Activated T-cell treated with anti-CD3 and anti-CD28 coated beads, Interleukin-2, amount 50 U/mL, for 72 hours (primary cell): ENCODE measurements around the gene DPEP2. TPM values are rescaled to one million over a fixed set of nuclear protein-coding genes. Genes with fewer than 3 reads are reported as not detected.
"Not testable (repeated sequence)": the region's sequence is repeated elsewhere in the genome, so short reads cannot be mapped to it uniquely, and the experiment has no call there.

Source experiments
- ATAC-seq, 2 donors: fragments of 150-1000 bp; cut with Tn5 transposase; replicated peaks in 1 of 2; 2 replicates each; pipeline ENCODE4 v1.10.0; 2021; ENCODE audit warnings: moderate library complexity in 2 of 2, mild to moderate bottlenecking in 1 of 2
- DNase-seq, 2 donors: peaks; one replicate each; pipeline ENCODE4 v3.0.0; 2021 to 2022; ENCODE audit warnings: mixed read lengths in 1 of 2
- H3K27ac Mint-ChIP-seq: one replicate; pipeline ENCODE4 v1.8.0; 2022; ENCODE audit warnings: mild to moderate bottlenecking, moderate library complexity, mixed read lengths
- H3K27me3 Mint-ChIP-seq: one replicate; pipeline ENCODE4 v1.8.0; 2022; ENCODE audit warnings: low read depth, mixed read lengths
- H3K36me3 Mint-ChIP-seq, 2 donors: one replicate each; pipeline ENCODE4 v1.8.0; 2022; ENCODE audit warnings: mixed read lengths in 2 of 2, mild to moderate bottlenecking in 1 of 2; ENCODE audit not compliant: insufficient read depth in 2 of 2
- H3K4me1 Mint-ChIP-seq: one replicate; pipeline ENCODE4 v1.8.0; 2022; ENCODE audit warnings: low read depth, mixed read lengths
- H3K4me3 Mint-ChIP-seq, 2 donors: one replicate each; pipeline ENCODE4 v1.8.0; 2022; ENCODE audit warnings: mild to moderate bottlenecking in 2 of 2, mixed read lengths in 2 of 2, moderate library complexity in 2 of 2
- H3K9me3 Mint-ChIP-seq, 2 donors: one replicate each; pipeline ENCODE4 v1.8.0; 2022; ENCODE audit warnings: mixed read lengths in 2 of 2
- total RNA-seq, 2 donors: library from RNA; stranded (reverse); gene quantifications; one replicate each; pipeline ENCODE4 v1.2.3, GENCODE V29; 2022

The DPEP2 gene, protein sequence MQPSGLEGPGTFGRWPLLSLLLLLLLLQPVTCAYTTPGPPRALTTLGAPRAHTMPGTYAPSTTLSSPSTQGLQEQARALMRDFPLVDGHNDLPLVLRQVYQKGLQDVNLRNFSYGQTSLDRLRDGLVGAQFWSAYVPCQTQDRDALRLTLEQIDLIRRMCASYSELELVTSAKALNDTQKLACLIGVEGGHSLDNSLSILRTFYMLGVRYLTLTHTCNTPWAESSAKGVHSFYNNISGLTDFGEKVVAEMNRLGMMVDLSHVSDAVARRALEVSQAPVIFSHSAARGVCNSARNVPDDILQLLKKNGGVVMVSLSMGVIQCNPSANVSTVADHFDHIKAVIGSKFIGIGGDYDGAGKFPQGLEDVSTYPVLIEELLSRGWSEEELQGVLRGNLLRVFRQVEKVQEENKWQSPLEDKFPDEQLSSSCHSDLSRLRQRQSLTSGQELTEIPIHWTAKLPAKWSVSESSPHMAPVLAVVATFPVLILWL
- 10 to 100 TPM; 11.4 to 11.6 TPM for total RNA-seq

DNA sequence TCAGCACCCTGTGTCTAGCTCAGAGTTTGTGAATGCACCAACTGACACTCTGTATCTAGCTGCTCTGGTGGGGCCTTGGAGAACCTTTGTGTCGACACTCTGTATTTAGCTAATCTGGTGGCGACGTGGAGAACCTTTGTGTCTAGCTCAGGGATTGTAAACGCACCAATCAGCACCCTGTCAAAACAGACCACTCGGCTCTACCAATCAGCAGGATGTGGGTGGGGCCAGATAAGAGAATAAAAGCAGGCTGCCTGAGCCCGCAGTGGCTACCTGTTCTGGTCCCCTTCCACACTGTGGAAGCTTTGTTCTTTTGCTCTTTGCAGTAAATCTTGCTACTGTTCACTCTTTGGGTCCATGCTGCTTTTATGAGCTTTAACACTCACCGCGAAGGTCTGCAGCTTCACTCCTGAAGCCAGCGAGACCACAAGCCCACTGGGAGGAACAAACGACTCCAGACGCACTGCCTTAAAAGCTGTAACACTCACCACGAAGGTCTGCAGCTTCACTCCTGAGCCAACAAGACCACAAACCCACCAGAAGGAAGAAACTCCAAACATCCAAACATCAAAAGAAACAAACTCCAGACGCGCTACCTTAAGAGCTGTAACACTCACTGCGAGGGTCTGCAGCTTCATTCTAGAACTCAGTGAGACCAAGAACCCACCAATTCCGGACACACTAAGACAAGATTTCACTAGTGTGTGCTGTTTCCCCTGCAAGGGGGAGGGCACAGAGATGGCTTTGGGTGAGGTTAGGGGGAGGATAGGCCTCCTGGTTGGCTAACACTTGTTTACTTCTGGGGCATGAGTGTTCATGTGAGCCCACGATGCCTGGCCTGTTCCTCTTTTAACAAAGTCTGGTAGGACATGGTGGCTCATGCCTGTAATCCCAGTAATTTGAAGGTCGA, at the start of gene DPEP2:
DPEP2 (minus strand) TSS at position 706 of the 910 bp plus-strand sequence. CDS start 6,272 bp downstream, outside the sequence.
- peak within 1 kb of the TSS; percentile 81 for H3K27ac Mint-ChIP-seq
- ATAC-seq: peak; percentile 90
- not testable (repeated sequence) for H3K9me3 Mint-ChIP-seq, H3K36me3 Mint-ChIP-seq, H3K27me3 Mint-ChIP-seq
- DNase-seq: peak; percentile 58 to 62
- H3K4me1 Mint-ChIP-seq: peaks cover 64% of the 10 kb centered on the region
- peak within 1 kb of the TSS; percentile 80 to 84 for H3K4me3 Mint-ChIP-seq

GRCh38 chr16:68047987-68048386, 48.7 kb upstream of the DPEP2 start:
- no peak overlapping the region for H3K4me3 Mint-ChIP-seq
- ATAC-seq (no peak), DNase-seq (no peak)
- no peaks in the 10 kb centered on the region for H3K27me3 Mint-ChIP-seq
- no peaks in the 10 kb centered on the region for H3K9me3 Mint-ChIP-seq
- no peaks in the 10 kb centered on the region for H3K4me1 Mint-ChIP-seq
- H3K36me3 Mint-ChIP-seq: peaks cover 0 to 10% of the 10 kb centered on the region in 2 donors
- no peak overlapping the region for H3K27ac Mint-ChIP-seq

- Mint-ChIP-seq H3K9me3 (no peaks in the 10 kb centered on the region), H3K36me3 (peaks cover 0 to 12% of the 10 kb centered on the region in 2 donors)
Measured at GRCh38 chr16:68046106-68046505, 46.8 kb upstream of the DPEP2 start.

GRCh38 chr16:68041783-68042182, 42.5 kb upstream of the DPEP2 start:
- Mint-ChIP-seq H3K27ac (no peak overlapping the region), H3K36me3 (peaks cover 5 to 14% of the 10 kb centered on the region in 2 donors), H3K9me3 (no peaks in the 10 kb centered on the region), H3K4me3 (no peak overlapping the region), H3K27me3 (no peaks in the 10 kb centered on the region), H3K4me1 (peaks cover 13% of the 10 kb centered on the region)
- ATAC-seq: no peak
- no peak for DNase-seq

More at GRCh38 chr16:68046106-68046505, 46.8 kb upstream of the DPEP2 start:
- no peaks in the 10 kb centered on the region for H3K27me3 Mint-ChIP-seq
- ATAC-seq (no peak), DNase-seq (no peak)
- H3K27ac Mint-ChIP-seq: no peak overlapping the region
- no peak overlapping the region for H3K4me3 Mint-ChIP-seq
- no peaks in the 10 kb centered on the region for H3K4me1 Mint-ChIP-seq

DNA sequence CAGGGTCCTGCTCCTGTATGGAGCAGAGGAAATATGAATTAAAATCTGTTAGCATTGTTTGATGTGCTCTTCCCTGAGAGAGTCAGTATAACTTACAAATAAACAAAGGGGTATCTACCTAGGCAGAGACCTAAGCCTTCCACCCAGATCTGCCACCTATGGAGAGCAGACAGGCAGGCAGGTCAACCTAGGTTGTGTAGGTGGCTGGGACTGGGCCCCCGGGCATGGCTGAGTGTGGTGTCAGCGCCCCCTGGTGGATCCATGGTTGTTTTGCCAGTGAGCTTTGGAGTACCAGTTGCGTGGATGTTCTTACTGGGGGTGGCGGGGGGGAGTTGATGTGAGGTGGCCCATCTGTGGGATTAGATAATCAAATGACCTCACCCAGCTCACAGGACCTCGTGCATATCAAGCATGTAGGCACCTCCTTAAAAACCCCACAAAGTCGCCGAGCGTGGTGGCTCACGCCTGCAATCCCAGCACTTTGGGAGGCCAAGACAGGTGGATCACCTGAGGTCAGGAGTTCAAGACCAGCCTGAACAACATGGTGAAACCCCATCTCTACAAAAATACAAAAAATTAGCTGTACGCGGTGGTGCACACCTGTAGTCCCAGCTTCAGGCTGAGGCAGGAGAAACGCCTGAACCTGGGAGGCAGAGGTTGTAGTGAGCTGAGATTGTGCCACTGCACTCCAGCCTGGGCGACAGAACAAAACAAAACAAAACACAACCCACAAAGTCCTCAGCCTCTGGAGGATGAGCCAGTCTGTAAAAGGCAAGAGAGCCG, 41.4 kb upstream of the DPEP2 start:
- Mint-ChIP-seq H3K36me3 (peaks cover 6 to 14% of the 10 kb centered on the region in 2 donors), H3K27ac (peak overlapping the region; percentile 75), H3K9me3 (no peaks in the 10 kb centered on the region), H3K4me1 (peaks cover 17% of the 10 kb centered on the region), H3K4me3 (no peak overlapping the region), H3K27me3 (no peaks in the 10 kb centered on the region)
- DNase-seq (peak; percentile 88 to 93), ATAC-seq (peak; percentile 99)

GRCh38 chr16:68037841-68038597, 38.7 kb upstream of the DPEP2 start:
- H3K36me3 Mint-ChIP-seq: peaks cover 6 to 11% of the 10 kb centered on the region in 2 donors
- H3K27me3 Mint-ChIP-seq: no peaks in the 10 kb centered on the region
- DNase-seq (no peak), ATAC-seq (no peak)
- H3K4me3 Mint-ChIP-seq: no peak overlapping the region
- peaks cover 17% of the 10 kb centered on the region for H3K4me1 Mint-ChIP-seq
- no peaks in the 10 kb centered on the region for H3K9me3 Mint-ChIP-seq
- no peak overlapping the region for H3K27ac Mint-ChIP-seq

GRCh38 chr16:68035227-68035626, 35.9 kb upstream of the DPEP2 start:
- no peak for DNase-seq
- Mint-ChIP-seq H3K4me3 (no peak overlapping the region), H3K9me3 (no peaks in the 10 kb centered on the region), H3K27ac (no peak overlapping the region), H3K27me3 (no peaks in the 10 kb centered on the region), H3K4me1 (peaks cover 21% of the 10 kb centered on the region), H3K36me3 (peaks cover 6 to 9% of the 10 kb centered on the region in 2 donors)
- no peak for ATAC-seq

- no peaks in the 10 kb centered on the region for H3K9me3 Mint-ChIP-seq
- peaks cover 4 to 5% of the 10 kb centered on the region in 2 donors for H3K36me3 Mint-ChIP-seq
- H3K4me1 Mint-ChIP-seq: peaks cover 13% of the 10 kb centered on the region
- DNase-seq (no peak), ATAC-seq (no peak)
- no peak overlapping the region for H3K4me3 Mint-ChIP-seq
- H3K27me3 Mint-ChIP-seq: no peaks in the 10 kb centered on the region
- H3K27ac Mint-ChIP-seq: no peak overlapping the region
Measured at GRCh38 chr16:68033101-68033500, 33.8 kb upstream of the DPEP2 start.

GRCh38 chr16:68031951-68032350, 32.7 kb upstream of the DPEP2 start:
- H3K27me3 Mint-ChIP-seq: no peaks in the 10 kb centered on the region
- H3K27ac Mint-ChIP-seq: peak overlapping the region; percentile 80
- peaks cover 13% of the 10 kb centered on the region for H3K4me1 Mint-ChIP-seq
- no peak for DNase-seq
- no peaks in the 10 kb centered on the region for H3K9me3 Mint-ChIP-seq
- peaks cover 2% of the 10 kb centered on the region in 2 donors for H3K36me3 Mint-ChIP-seq
- no peak overlapping the region for H3K4me3 Mint-ChIP-seq
- ATAC-seq: peak; percentile 67 to 86

DNA sequence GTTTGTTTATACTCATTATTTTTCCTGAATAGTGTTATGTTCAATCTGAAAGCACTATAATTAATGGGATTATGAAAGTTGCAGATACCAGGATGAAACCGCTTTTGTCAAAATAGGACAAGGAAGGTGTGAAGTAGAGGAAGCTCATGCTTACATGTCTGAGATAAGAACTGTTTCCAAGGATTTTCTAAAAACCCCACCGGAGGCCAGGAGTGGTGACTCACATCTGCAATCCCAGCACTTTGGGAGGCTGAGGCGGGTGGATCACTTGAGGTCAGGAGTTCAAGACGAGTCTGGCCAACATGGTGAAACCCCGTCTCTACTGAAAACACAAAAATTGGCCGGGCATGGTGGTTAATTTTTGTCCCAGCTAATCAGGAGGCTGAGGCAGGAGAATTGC, 30.8 kb upstream of the DPEP2 start:
- not testable (repeated sequence) for H3K4me1 Mint-ChIP-seq, H3K27me3 Mint-ChIP-seq, ATAC-seq, DNase-seq, H3K4me3 Mint-ChIP-seq, H3K9me3 Mint-ChIP-seq, H3K27ac Mint-ChIP-seq, H3K36me3 Mint-ChIP-seq

DNA sequence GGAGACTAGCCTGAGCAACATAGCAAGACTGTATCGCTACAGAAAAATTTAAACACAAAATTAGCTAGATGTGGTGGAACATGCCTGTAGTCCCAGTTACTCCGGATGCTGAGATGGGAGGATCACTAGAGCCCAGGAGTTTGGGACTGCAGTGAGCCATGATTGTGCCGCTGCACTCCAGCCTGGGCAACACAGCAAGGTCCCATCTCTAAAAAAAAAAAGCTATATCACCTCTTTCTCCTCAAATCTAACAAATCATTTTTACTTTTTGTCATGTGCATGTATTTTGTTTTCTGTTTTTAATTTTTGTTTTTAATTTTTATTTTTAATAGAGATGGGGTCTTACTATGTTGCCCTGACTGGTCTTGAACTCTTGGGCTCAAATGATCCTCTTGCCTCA, 29.7 kb upstream of the DPEP2 start:
- Mint-ChIP-seq H3K9me3 (no peaks in the 10 kb centered on the region), H3K27me3 (no peaks in the 10 kb centered on the region), H3K4me3 (no peak overlapping the region), H3K27ac (no peak overlapping the region), H3K4me1 (peaks cover 17% of the 10 kb centered on the region), H3K36me3 (peaks cover 0 to 2% of the 10 kb centered on the region in 2 donors)
- ATAC-seq (no peak), DNase-seq (no peak)
